PC-9 (cell line): Measurements from ENCODE around the gene PTPRD. TPM values are rescaled to one million over a fixed set of nuclear protein-coding genes. Genes with fewer than 3 reads are reported as not detected.

Source experiments
- BruUV-seq: library from RNA; stranded (reverse); fragments of 400-500 nt; replicated peaks from 2 replicates; lab custom pipeline; 2021; lab: Mats Ljungman, UMichigan
- CTCF ChIA-PET: fragments of 300-600 bp; sonication (Branson Sonifier 250); formaldehyde crosslinking; loops from one replicate; lab custom pipeline; 2022; ENCODE audit warnings: antibody characterized with exemption; lab: Charles Lee
- POLR2A ChIA-PET: fragments of 300-600 bp; sonication (Branson Sonifier 250); formaldehyde crosslinking; loops from one replicate; lab custom pipeline; 2022; ENCODE audit warnings: antibody characterized with exemption; ENCODE audit not compliant: unreplicated experiment; lab: Charles Lee
- DNase-seq, 2 experiments: peaks; one replicate each; pipeline versions ENCODE4 v3.0.0 to v3.0.0-alpha.2; 2015 to 2022; ENCODE audit warnings: mixed read lengths in 1 of 2
- H2AFZ ChIP-seq: fragments of 200-600 bp; sonication (generic); 2 replicates; pipeline ENCODE4 v1.8.1; 2017; ENCODE audit warnings: antibody characterized with exemption
- H3F3A ChIP-seq: fragments of 200-600 bp; sonication (generic); 2 replicates; pipeline ENCODE4 v1.8.1; 2017; ENCODE audit warnings: antibody characterized with exemption, mild to moderate bottlenecking, low read depth; ENCODE audit not compliant: insufficient read depth
- H3K27ac ChIP-seq: fragments of 200-600 bp; sonication (generic); 2 replicates; pipeline ENCODE4 v1.6.1; 2016; ENCODE audit warnings: mixed run types
- H3K27me3 ChIP-seq: fragments of 200-600 bp; sonication (generic); 2 replicates; pipeline ENCODE4 v1.6.1; 2016; ENCODE audit warnings: low read depth, mixed run types; ENCODE audit not compliant: insufficient read depth
- H3K36me3 ChIP-seq: fragments of 200-600 bp; sonication (generic); 2 replicates; pipeline ENCODE4 v1.6.1; 2016; ENCODE audit warnings: low read depth, mixed run types
- H3K4me1 ChIP-seq: fragments of 200-600 bp; sonication (generic); replicated peaks from 2 replicates; pipeline ENCODE4 v1.6.1; 2016; ENCODE audit warnings: mixed run types; ENCODE audit not compliant: insufficient read depth
- H3K4me2 ChIP-seq: fragments of 200-600 bp; sonication (generic); 2 replicates; pipeline ENCODE4 v1.6.1; 2017; ENCODE audit warnings: mixed run types
- H3K4me3 ChIP-seq: fragments of 200-600 bp; sonication (generic); 2 replicates; pipeline ENCODE4 v1.6.1; 2016; ENCODE audit warnings: mixed run types
- H3K79me2 ChIP-seq: fragments of 200-600 bp; sonication (generic); 2 replicates; pipeline ENCODE4 v1.6.1; 2017; ENCODE audit warnings: low read depth, mixed run types
- H3K9me2 ChIP-seq: fragments of 200-600 bp; sonication (generic); 2 replicates; pipeline ENCODE4 v1.8.1; 2017; ENCODE audit warnings: mild to moderate bottlenecking; ENCODE audit not compliant: insufficient read depth
- H3K9me3 ChIP-seq: fragments of 200-600 bp; sonication (generic); 2 replicates; pipeline ENCODE4 v1.8.1; 2016; ENCODE audit warnings: low read depth; ENCODE audit not compliant: insufficient read depth
- H4K20me1 ChIP-seq: fragments of 200-600 bp; sonication (generic); 2 replicates; pipeline ENCODE4 v1.8.1; 2017; ENCODE audit not compliant: insufficient read depth
- CTCF ChIP-seq: fragments of 200-600 bp; sonication (generic); conservative IDR thresholded peaks from 2 replicates; pipeline ENCODE4 v1.6.1; 2017; ENCODE audit warnings: mixed run types, antibody characterized with exemption, mild to moderate bottlenecking, moderate library complexity
- EZH2 ChIP-seq: fragments of 200-600 bp; sonication (generic); IDR thresholded peaks from 2 replicates; pipeline ENCODE4 v1.8.0; 2017; ENCODE audit warnings: antibody characterized with exemption, low read depth
- intact Hi-C: fragments of 100-400 bp; cut with micrococcal nuclease; formaldehyde crosslinking; loops from one replicate; pipeline ENCODE4 v1.10.0; 2022; ENCODE audit not compliant: unreplicated experiment
- total RNA-seq: library from RNA; stranded (reverse); gene quantifications from 2 replicates; pipeline ENCODE4 v1.2.3, GENCODE V29; 2021

PTPRD gene
- total RNA-seq, 1 experiment from 2014 or later = not detected

- intact Hi-C loops = no loop called here
- TF ChIP-seq CTCF = no peak
- no peak for TF ChIP-seq EZH2
- H2AFZ ChIP-seq = no peak overlapping the region
- H3K36me3 ChIP-seq = no peaks in the 10 kb centered on the region
- H3K9me2 ChIP-seq = no peaks in the 10 kb centered on the region
- H3K27me3 ChIP-seq = no peaks in the 10 kb centered on the region
- no peaks in the 10 kb centered on the region for H3K79me2 ChIP-seq
- no peaks in the 10 kb centered on the region for H3K9me3 ChIP-seq
- ChIA-PET POLR2A (no interaction called here), CTCF (no interaction called here)
- H3K27ac ChIP-seq = no peak overlapping the region
- H3K4me1 ChIP-seq = no peaks in the 10 kb centered on the region
- no peak overlapping the region for H3K4me2 ChIP-seq
- no peaks in the 10 kb centered on the region for H3F3A ChIP-seq
- H3K4me3 ChIP-seq = no peak overlapping the region
- no TSS peak for BruUV-seq
- no peak for DNase-seq
- no peaks in the 10 kb centered on the region for H4K20me1 ChIP-seq
These were observed 792.9 kb downstream of the PTPRD start for GRCh38 chr9:9819886-9820285.

- Histone ChIP-seq H3K27ac (no peak overlapping the region), H3K9me2 (no peaks in the 10 kb centered on the region), H3F3A (no peaks in the 10 kb centered on the region), H3K9me3 (no peaks in the 10 kb centered on the region), H3K27me3 (no peaks in the 10 kb centered on the region), H2AFZ (no peak overlapping the region), H3K4me3 (no peak overlapping the region), H3K4me1 (no peaks in the 10 kb centered on the region), H4K20me1 (no peaks in the 10 kb centered on the region), H3K36me3 (no peaks in the 10 kb centered on the region), H3K79me2 (no peaks in the 10 kb centered on the region), H3K4me2 (no peak overlapping the region)
- DNase-seq = no peak
- intact Hi-C loops = no loop called here
- ChIA-PET CTCF (no interaction called here), POLR2A (no interaction called here)
- TF ChIP-seq EZH2 = no peak
- no peak for TF ChIP-seq CTCF
- no TSS peak for BruUV-seq
These were observed 795.6 kb downstream of the PTPRD start for GRCh38 chr9:9817176-9817575.

DNA sequence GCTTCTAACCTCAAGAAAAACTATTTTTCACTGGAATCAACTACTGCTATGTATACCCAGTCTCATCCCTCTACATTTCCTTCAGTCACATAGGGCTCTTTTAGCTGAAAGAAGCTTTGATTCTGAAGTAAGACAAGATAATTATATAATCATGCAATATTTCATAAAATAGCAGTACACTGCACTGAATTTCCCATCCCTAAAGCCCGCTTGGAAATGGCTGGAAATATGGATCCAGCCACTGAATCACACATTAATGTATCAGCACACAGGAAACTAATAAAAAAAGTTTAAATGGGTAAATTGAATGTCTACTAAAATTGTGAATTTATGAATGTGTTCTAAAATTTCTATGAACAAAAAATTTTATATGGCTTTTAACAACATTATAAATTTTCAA is 808.7 kb downstream of the PTPRD start:
- no peaks in the 10 kb centered on the region for H4K20me1 ChIP-seq
- H3K27me3 ChIP-seq = no peaks in the 10 kb centered on the region
- TF ChIP-seq CTCF = no peak
- TF ChIP-seq EZH2 = no peak
- BruUV-seq = no TSS peak
- DNase-seq = no peak
- no peaks in the 10 kb centered on the region for H3K9me2 ChIP-seq
- no peaks in the 10 kb centered on the region for H3K9me3 ChIP-seq
- H3K4me3 ChIP-seq = no peak overlapping the region
- H3K27ac ChIP-seq = no peak overlapping the region
- no peaks in the 10 kb centered on the region for H3F3A ChIP-seq
- no peaks in the 10 kb centered on the region for H3K36me3 ChIP-seq
- intact Hi-C loops = no loop called here
- CTCF ChIA-PET = no interaction called here
- H3K79me2 ChIP-seq = no peaks in the 10 kb centered on the region
- no peak overlapping the region for H2AFZ ChIP-seq
- H3K4me2 ChIP-seq = no peak overlapping the region
- POLR2A ChIA-PET = no interaction called here
- H3K4me1 ChIP-seq = no peaks in the 10 kb centered on the region
